Hepatocyte (in vitro differentiated cells): ENCODE data around the gene PROK1. TPM values are rescaled to one million over a fixed set of nuclear protein-coding genes. Genes with fewer than 3 reads are reported as not detected.
"Not testable (repeated sequence)": the region's sequence is repeated elsewhere in the genome, so short reads cannot be mapped to it uniquely, and the experiment has no call there.

Source experiments
- DNase-seq: peaks from one replicate; pipeline ENCODE4 v3.0.0-alpha.2; 2016; ENCODE audit warnings: low spot score
- H2AFZ ChIP-seq: fragments of 200-600 bp; sonication (generic); 2 replicates; pipeline ENCODE4 v1.6.0; 2016; ENCODE audit warnings: antibody characterized with exemption, mild to moderate bottlenecking
- H3K27ac ChIP-seq: fragments of 200-600 bp; sonication (generic); 2 replicates; pipeline ENCODE4 v1.5.1; 2016; ENCODE audit warnings: mild to moderate bottlenecking
- H3K27me3 ChIP-seq: fragments of 200-600 bp; sonication (generic); 2 replicates; pipeline ENCODE4 v1.6.1; 2016
- H3K36me3 ChIP-seq: fragments of 200-600 bp; sonication (generic); replicated peaks from 2 replicates; pipeline ENCODE4 v1.5.1; 2016; ENCODE audit warnings: low read depth; ENCODE audit not compliant: insufficient read depth
- H3K4me1 ChIP-seq: fragments of 200-600 bp; sonication (generic); 2 replicates; pipeline ENCODE4 v1.5.1; 2016; ENCODE audit warnings: mild to moderate bottlenecking, moderate library complexity; ENCODE audit not compliant: insufficient read depth
- H3K4me2 ChIP-seq: fragments of 200-600 bp; sonication (generic); 2 replicates; pipeline ENCODE4 v1.6.0; 2016
- H3K4me3 ChIP-seq: fragments of 200-600 bp; sonication (generic); 2 replicates; pipeline ENCODE4 v1.5.1; 2016; ENCODE audit warnings: mild to moderate bottlenecking
- H3K79me2 ChIP-seq: fragments of 200-600 bp; sonication (generic); 2 replicates; pipeline ENCODE4 v1.6.0; 2017; ENCODE audit warnings: mild to moderate bottlenecking
- H3K9me2 ChIP-seq: fragments of 200-600 bp; sonication (generic); replicated peaks from 2 replicates; pipeline ENCODE4 v1.6.0; 2017; ENCODE audit warnings: mild to moderate bottlenecking; ENCODE audit not compliant: insufficient read depth
- H3K9me3 ChIP-seq: fragments of 200-600 bp; sonication (generic); 2 replicates; pipeline ENCODE4 v1.5.1; 2016; ENCODE audit warnings: low read depth, mild to moderate bottlenecking
- H4K20me1 ChIP-seq: fragments of 200-600 bp; sonication (generic); 2 replicates; pipeline ENCODE4 v1.6.0; 2016; ENCODE audit warnings: mild to moderate bottlenecking; ENCODE audit not compliant: insufficient read depth, poor library complexity, severe bottlenecking
- EZH2 ChIP-seq: fragments of 200-600 bp; sonication (generic); IDR thresholded peaks from 2 replicates; pipeline ENCODE4 v1.6.1; 2016; ENCODE audit warnings: antibody characterized with exemption, mild to moderate bottlenecking, borderline replicate concordance
- EZH2phosphoT487 ChIP-seq: fragments of 200-600 bp; sonication (generic); IDR thresholded peaks from one replicate; pipeline ENCODE4 v1.6.1; 2018; ENCODE audit warnings: antibody characterized with exemption, mild to moderate bottlenecking, low read depth, moderate library complexity; ENCODE audit not compliant: unreplicated experiment, severe bottlenecking
- WGBS: methylation state at CpG from one replicate; pipeline ENCODE4 v1.1.6; 2016; ENCODE audit warnings: low lambda C conversion rate; ENCODE audit errors: missing lambda C conversion rate; 5-methylcytosine and 5-hydroxymethylcytosine counted together
- polyA plus RNA-seq: library from polyadenylated mRNA; unstranded; fragments of >200 nt; fragmentation: Nextera tagmentation; extraction: Ambion mirVana; gene quantifications from 2 replicates; pipeline ENCODE4 v1.2.1, GENCODE V29; 2016
- total RNA-seq: library from RNA; depleted of rRNA; stranded (reverse); fragments of >200 nt; gene quantifications from 2 replicates; pipeline ENCODE4 v1.2.3, GENCODE V29; 2014
- TF ChIP-seq, protein P1 (sequence below): fragments of 200-600 bp; sonication (generic); IDR thresholded peaks from 2 replicates; pipeline ENCODE4 v1.5.1; 2016; ENCODE audit warnings: antibody characterized with exemption, mild to moderate bottlenecking; ENCODE audit not compliant: poor library complexity

The PROK1 gene
- total and polyA plus RNA-seq, 2 experiments from 2014 or later = 8.8 to 9.4 TPM

DNA sequence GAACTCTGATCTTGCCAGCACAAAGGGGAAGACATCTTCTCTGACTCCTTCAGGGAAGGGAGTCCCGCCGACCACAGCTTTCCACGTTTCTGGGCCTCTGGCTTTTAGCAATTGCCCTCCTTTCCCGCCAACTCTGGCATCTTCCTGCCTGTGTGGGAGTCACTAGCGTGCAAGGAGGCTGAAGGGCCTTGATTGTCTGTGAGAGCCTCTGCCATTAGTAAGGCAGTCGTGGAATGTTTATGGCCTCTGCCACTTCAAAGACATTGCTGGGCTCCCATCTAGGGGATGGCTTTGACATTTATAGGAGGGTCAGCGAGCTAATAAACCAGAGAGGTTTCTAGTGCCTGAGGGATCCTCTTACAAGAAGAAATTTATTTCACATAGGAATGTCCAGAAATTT is 14.3 kb upstream of the PROK1 start:
- Histone ChIP-seq H3K4me2 (no peak overlapping the region), H3K4me1 (peaks cover 15% of the 10 kb centered on the region), H3K9me3 (no peaks in the 10 kb centered on the region), H3K27ac (peak overlapping the region; percentile 77), H3K36me3 (no peaks in the 10 kb centered on the region), H2AFZ (no peak overlapping the region), H3K4me3 (no peak overlapping the region), H3K9me2 (no peaks in the 10 kb centered on the region), H3K27me3 (no peaks in the 10 kb centered on the region), H3K79me2 (no peaks in the 10 kb centered on the region), H4K20me1 (no peaks in the 10 kb centered on the region)
- 33% methylated on average over 7 of the region's 7 CpGs for WGBS
- DNase-seq = peak; percentile 59
- TF ChIP-seq, protein P1, sequence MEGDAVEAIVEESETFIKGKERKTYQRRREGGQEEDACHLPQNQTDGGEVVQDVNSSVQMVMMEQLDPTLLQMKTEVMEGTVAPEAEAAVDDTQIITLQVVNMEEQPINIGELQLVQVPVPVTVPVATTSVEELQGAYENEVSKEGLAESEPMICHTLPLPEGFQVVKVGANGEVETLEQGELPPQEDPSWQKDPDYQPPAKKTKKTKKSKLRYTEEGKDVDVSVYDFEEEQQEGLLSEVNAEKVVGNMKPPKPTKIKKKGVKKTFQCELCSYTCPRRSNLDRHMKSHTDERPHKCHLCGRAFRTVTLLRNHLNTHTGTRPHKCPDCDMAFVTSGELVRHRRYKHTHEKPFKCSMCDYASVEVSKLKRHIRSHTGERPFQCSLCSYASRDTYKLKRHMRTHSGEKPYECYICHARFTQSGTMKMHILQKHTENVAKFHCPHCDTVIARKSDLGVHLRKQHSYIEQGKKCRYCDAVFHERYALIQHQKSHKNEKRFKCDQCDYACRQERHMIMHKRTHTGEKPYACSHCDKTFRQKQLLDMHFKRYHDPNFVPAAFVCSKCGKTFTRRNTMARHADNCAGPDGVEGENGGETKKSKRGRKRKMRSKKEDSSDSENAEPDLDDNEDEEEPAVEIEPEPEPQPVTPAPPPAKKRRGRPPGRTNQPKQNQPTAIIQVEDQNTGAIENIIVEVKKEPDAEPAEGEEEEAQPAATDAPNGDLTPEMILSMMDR = no peak
- TF ChIP-seq EZH2phosphoT487 = no peak
- TF ChIP-seq EZH2 = no peak

DNA sequence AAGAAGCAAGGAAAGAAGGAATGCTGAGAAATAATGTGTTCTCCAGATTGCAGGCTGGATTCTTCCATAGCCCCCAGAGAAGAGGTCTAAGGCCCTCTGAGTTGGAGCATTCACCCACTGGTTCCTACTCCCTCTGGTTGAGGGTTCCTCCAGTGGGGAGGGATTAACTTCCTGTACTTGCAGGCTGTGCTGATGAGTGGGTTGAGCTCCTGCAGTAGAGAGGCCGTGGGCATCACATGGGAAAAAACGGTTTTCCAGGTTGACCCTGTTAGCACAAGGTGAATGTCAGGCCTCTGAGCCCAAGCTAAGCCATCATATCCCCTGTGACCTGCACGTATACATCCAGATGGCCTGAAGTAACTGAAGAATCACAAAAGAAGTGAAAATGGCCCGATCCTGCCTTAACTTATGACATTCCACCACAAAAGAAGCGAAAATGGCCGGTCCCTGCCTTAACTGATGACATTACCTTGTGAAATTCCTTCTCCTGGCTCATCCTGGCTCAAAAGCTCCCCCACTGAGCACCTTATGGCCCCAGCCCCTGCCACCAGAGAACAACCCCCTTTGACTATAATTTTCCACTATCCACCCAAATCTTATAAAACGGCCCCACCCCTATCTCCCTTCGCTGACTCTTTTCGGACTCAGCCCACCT is 13.2 kb upstream of the PROK1 start:
- not testable (repeated sequence) for H3K9me2 ChIP-seq, H3K4me3 ChIP-seq, H3K27me3 ChIP-seq, H3K4me2 ChIP-seq, H3K9me3 ChIP-seq, H2AFZ ChIP-seq, H3K36me3 ChIP-seq, H3K79me2 ChIP-seq, H4K20me1 ChIP-seq, DNase-seq
- 86% methylated on average over 9 of the region's 9 CpGs for WGBS
- H3K27ac ChIP-seq = peak overlapping the region; percentile 35
- peaks cover 20% of the 10 kb centered on the region for H3K4me1 ChIP-seq

DNA sequence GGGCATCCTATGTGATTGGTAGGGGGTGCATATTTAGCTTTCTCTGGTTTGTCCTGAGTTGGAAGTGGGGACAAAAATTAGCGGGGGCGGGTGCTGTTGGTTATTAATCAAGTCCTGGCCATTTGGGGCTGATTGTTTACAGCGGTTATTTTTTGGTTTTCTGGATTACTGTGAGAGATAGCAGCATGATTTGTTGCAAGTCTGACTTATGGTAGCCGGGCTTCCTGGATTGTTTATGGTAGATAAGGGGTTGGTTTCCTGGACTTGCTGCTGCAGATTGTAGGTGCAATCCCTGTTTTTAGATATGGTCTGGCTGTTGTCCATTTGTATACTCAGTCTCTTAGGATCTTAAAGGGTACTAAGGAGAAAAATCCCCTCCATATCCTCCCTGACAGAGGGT is 12.1 kb upstream of the PROK1 start:
- Histone ChIP-seq H3K27me3 (no peaks in the 10 kb centered on the region), H3K4me1 (peaks cover 20% of the 10 kb centered on the region), H2AFZ (no peak overlapping the region), H3K9me2 (no peaks in the 10 kb centered on the region), H3K27ac (peak overlapping the region; percentile 34), H3K4me3 (no peak overlapping the region), H3K79me2 (no peaks in the 10 kb centered on the region), H3K36me3 (no peaks in the 10 kb centered on the region), H3K4me2 (no peak overlapping the region), H3K9me3 (no peaks in the 10 kb centered on the region), H4K20me1 (no peaks in the 10 kb centered on the region)
- TF ChIP-seq, protein P1 = no peak
- no peak for TF ChIP-seq EZH2
- TF ChIP-seq EZH2phosphoT487 = no peak
- 51% methylated on average over 4 of the region's 4 CpGs for WGBS
- DNase-seq = no peak

DNA sequence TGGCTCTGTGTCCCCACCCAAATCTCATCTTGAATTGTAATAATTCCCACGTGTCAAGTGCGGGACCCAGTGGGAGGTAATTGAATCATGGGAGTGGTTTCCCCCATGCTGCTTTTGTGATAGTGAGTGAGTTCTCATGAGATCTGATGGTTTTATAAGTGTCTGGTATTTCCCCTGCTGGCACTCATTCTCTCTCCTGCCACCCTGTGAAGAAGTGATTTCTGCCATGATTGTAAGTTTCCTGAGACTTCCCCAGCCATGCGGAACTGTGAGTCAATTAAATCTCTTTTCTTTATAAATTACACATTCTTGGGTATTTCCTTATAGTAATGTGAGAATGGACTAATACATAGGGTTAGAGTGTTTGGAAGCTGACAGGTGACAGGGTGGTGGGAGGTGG is 11.1 kb upstream of the PROK1 start:
- 88% methylated on average over 3 of the region's 3 CpGs for WGBS
- DNase-seq, H3K9me3 ChIP-seq, H3K79me2 ChIP-seq, H3K4me3 ChIP-seq, H3K4me2 ChIP-seq, H3K27me3 ChIP-seq, H3K36me3 ChIP-seq, H3K9me2 ChIP-seq, H4K20me1 ChIP-seq, H2AFZ ChIP-seq: not testable (repeated sequence)
- H3K4me1 ChIP-seq = peaks cover 20% of the 10 kb centered on the region
- H3K27ac ChIP-seq = peak overlapping the region; percentile 34
